IMR-90 (cell line): ENCODE measurements around the gene LCTL. TPM values are rescaled to one million over a fixed set of nuclear protein-coding genes. Genes with fewer than 3 reads are reported as not detected.

Experiments
- ATAC-seq: fragments of 200-7000 bp; cut with Tn5 transposase; 2 replicates; pipeline ENCODE4 v1.9.1; 2020; ENCODE audit warnings: low read depth, mild to moderate bottlenecking, moderate library complexity
- BruUV-seq: library from RNA; stranded (reverse); fragments of 400-500 nt; replicated peaks from 2 replicates; lab custom pipeline; 2021; lab: Mats Ljungman, UMichigan
- CTCF ChIA-PET: fragments of 300-600 bp; formaldehyde crosslinking; extraction: SDS; loops from one replicate; lab custom pipeline; 2021; ENCODE audit warnings: antibody characterized with exemption; lab: Yijun Ruan, JAX
- POLR2A ChIA-PET: fragments of 300-600 bp; sonication (Branson Sonifier 250); formaldehyde crosslinking; loops from one replicate; lab custom pipeline; 2022; ENCODE audit warnings: antibody characterized with exemption; ENCODE audit not compliant: unreplicated experiment; lab: Charles Lee
- DNase-seq: peaks from one replicate; pipeline ENCODE4 v3.0.0; 2013
- H2AFZ ChIP-seq: replicated peaks from 2 replicates; pipeline ENCODE3; 2013; ENCODE audit warnings: low read length, mild to moderate bottlenecking; ENCODE audit not compliant: poor library complexity
- H2AK5ac ChIP-seq: 2 replicates; pipeline ENCODE4 v1.6.1; 2013; ENCODE audit warnings: low read depth, low read length, inconsistent platforms
- H2AK9ac ChIP-seq: replicated peaks from 2 replicates; pipeline ENCODE3; 2013; ENCODE audit warnings: mild to moderate bottlenecking, low read depth, low read length, moderate library complexity; ENCODE audit not compliant: poor library complexity
- H2BK120ac ChIP-seq: 2 replicates; pipeline ENCODE4 v1.6.1; 2013; ENCODE audit warnings: low read depth, low read length, inconsistent platforms
- H2BK15ac ChIP-seq: 3 replicates; pipeline ENCODE4 v1.6.1; 2013; ENCODE audit warnings: low read depth, low read length, inconsistent platforms
- H2BK20ac ChIP-seq: 2 replicates; pipeline ENCODE4 v1.6.1; 2013; ENCODE audit warnings: low read depth, mild to moderate bottlenecking, inconsistent platforms, low read length, moderate library complexity
- H2BK5ac ChIP-seq: 2 replicates; pipeline ENCODE4 v1.6.1; 2013; ENCODE audit warnings: mild to moderate bottlenecking, low read depth, low read length, inconsistent platforms; ENCODE audit not compliant: poor library complexity, severe bottlenecking
- H3K14ac ChIP-seq: replicated peaks from 2 replicates; pipeline ENCODE4 v1.6.1; 2013; ENCODE audit warnings: low read depth, low read length, inconsistent platforms
- H3K18ac ChIP-seq: 2 replicates; pipeline ENCODE4 v1.6.1; 2013; ENCODE audit warnings: low read depth, low read length, control low read depth
- H3K23ac ChIP-seq: 2 replicates; pipeline ENCODE4 v1.6.1; 2013; ENCODE audit warnings: low read depth, low read length, inconsistent platforms
- H3K27ac ChIP-seq: 2 replicates; pipeline ENCODE4 v1.5.1; 2013; ENCODE audit warnings: mild to moderate bottlenecking, control low read depth, low read length; ENCODE audit not compliant: insufficient read depth
- H3K27me3 ChIP-seq: 2 replicates; pipeline ENCODE4 v1.6.1; 2013; ENCODE audit warnings: low read length; ENCODE audit not compliant: control insufficient read depth, insufficient read depth
- H3K36me3 ChIP-seq: 2 replicates; pipeline ENCODE4 v1.6.1; 2013; ENCODE audit warnings: low read length, mixed read lengths; ENCODE audit not compliant: control insufficient read depth, insufficient read depth
- H3K4ac ChIP-seq: 2 replicates; pipeline ENCODE4 v1.6.1; 2013; ENCODE audit warnings: low read depth, low read length, inconsistent platforms
- H3K4me1 ChIP-seq: 2 replicates; pipeline ENCODE4 v1.6.1; 2013; ENCODE audit warnings: low read length, mixed read lengths; ENCODE audit not compliant: control insufficient read depth, insufficient read depth
- H3K4me2 ChIP-seq: 2 replicates; pipeline ENCODE4 v1.6.1; 2013; ENCODE audit warnings: low read depth, mild to moderate bottlenecking, control low read depth, low read length, moderate library complexity
- H3K4me3 ChIP-seq: 2 replicates; pipeline ENCODE4 v1.5.1; 2013; ENCODE audit warnings: low read depth, mild to moderate bottlenecking, control low read depth, low read length, moderate library complexity; ENCODE audit not compliant: insufficient read depth
- H3K56ac ChIP-seq: 2 replicates; pipeline ENCODE4 v1.6.1; 2013; ENCODE audit warnings: low read length, inconsistent platforms; ENCODE audit not compliant: insufficient read depth; ENCODE audit errors: extremely low read depth
- H3K79me1 ChIP-seq, 2 experiments: 2 replicates each; pipeline ENCODE4 v1.6.1; 2013; ENCODE audit warnings: low read length in 2 of 2, inconsistent platforms in 1 of 2, low read depth in 1 of 2
- H3K9ac ChIP-seq: 2 replicates; pipeline ENCODE4 v1.6.1; 2013; ENCODE audit warnings: low read depth, low read length, control low read depth
- H3K9me1 ChIP-seq: 2 replicates; pipeline ENCODE4 v1.6.1; 2013; ENCODE audit warnings: low read length, inconsistent platforms; ENCODE audit not compliant: insufficient read depth
- H3K9me3 ChIP-seq: 2 replicates; pipeline ENCODE4 v1.6.1; 2013; ENCODE audit warnings: low read length; ENCODE audit not compliant: control insufficient read depth, insufficient read depth
- H4K20me1 ChIP-seq: 2 replicates; pipeline ENCODE4 v1.6.1; 2013; ENCODE audit warnings: low read length, inconsistent platforms; ENCODE audit not compliant: insufficient read depth
- H4K5ac ChIP-seq: 2 replicates; pipeline ENCODE4 v1.6.1; 2013; ENCODE audit warnings: mild to moderate bottlenecking, low read depth, low read length, control low read depth
- H4K8ac ChIP-seq, 2 experiments: 2 replicates each; pipeline ENCODE4 v1.6.1; 2013; ENCODE audit warnings: low read depth in 2 of 2, low read length in 2 of 2, control low read depth in 1 of 2, inconsistent platforms in 1 of 2
- H4K91ac ChIP-seq: 2 replicates; pipeline ENCODE4 v1.6.1; 2013; ENCODE audit warnings: low read depth, low read length, inconsistent platforms; ENCODE audit not compliant: insufficient read depth
- BHLHE40 ChIP-seq: fragments of 150-350 bp; IDR thresholded peaks from 2 replicates; pipeline ENCODE4 v1.6.1; 2016; ENCODE audit warnings: mild to moderate bottlenecking, low read depth, low read length
- CEBPB ChIP-seq: IDR thresholded peaks from 2 replicates; pipeline ENCODE4 v1.6.1; 2012; ENCODE audit warnings: low read depth, low read length, improper control_type of control experiment
- CHD1 ChIP-seq: IDR thresholded peaks from 2 replicates; pipeline ENCODE4 v1.6.1; 2012; ENCODE audit warnings: low read depth, low read length, improper control_type of control experiment
- FOS ChIP-seq: fragments of 150-350 bp; IDR thresholded peaks from 2 replicates; pipeline ENCODE4 v1.6.1; 2016; ENCODE audit warnings: low read depth, low read length
- MAFK ChIP-seq: IDR thresholded peaks from 2 replicates; pipeline ENCODE4 v1.6.1; 2012; ENCODE audit warnings: low read depth, low read length, improper control_type of control experiment
- MAZ ChIP-seq: IDR thresholded peaks from 2 replicates; pipeline ENCODE4 v1.6.1; 2012; ENCODE audit warnings: low read depth, mild to moderate bottlenecking, low read length, improper control_type of control experiment, moderate library complexity, borderline replicate concordance
- MXI1 ChIP-seq: IDR thresholded peaks from 2 replicates; pipeline ENCODE4 v1.6.1; 2012; ENCODE audit warnings: low read depth, mild to moderate bottlenecking, low read length, moderate library complexity, borderline replicate concordance
- NFE2L2 ChIP-seq: fragments of 150-350 bp; IDR thresholded peaks from 2 replicates; pipeline ENCODE4 v1.6.1; 2016; ENCODE audit warnings: low read depth, mild to moderate bottlenecking, low read length
- POLR2A ChIP-seq: IDR thresholded peaks from 2 replicates; pipeline ENCODE4 v1.6.1; 2012; ENCODE audit warnings: mild to moderate bottlenecking, low read depth, low read length
- RAD21 ChIP-seq: IDR thresholded peaks from 2 replicates; pipeline ENCODE4 v1.6.1; 2012; ENCODE audit warnings: low read length, improper control_type of control experiment
- RCOR1 ChIP-seq: IDR thresholded peaks from 2 replicates; pipeline ENCODE4 v1.6.1; 2012; ENCODE audit warnings: mild to moderate bottlenecking, low read length, improper control_type of control experiment; ENCODE audit not compliant: insufficient replicate concordance
- RFX5 ChIP-seq: IDR thresholded peaks from 2 replicates; pipeline ENCODE4 v1.8.0; 2012; ENCODE audit warnings: low read depth, mild to moderate bottlenecking, low read length, moderate library complexity
- SMC3 ChIP-seq: fragments of 150-350 bp; IDR thresholded peaks from 2 replicates; pipeline ENCODE4 v1.6.1; 2016; ENCODE audit warnings: low read depth, mild to moderate bottlenecking, antibody characterized with exemption, low read length, moderate library complexity
- WGBS, 2 experiments: methylation state at CpG; one replicate each; pipeline versions ENCODE4 v1.1.5 to v1.1.7; 2013; ENCODE audit warnings: missing lambda C conversion rate in 2 of 2; ENCODE audit not compliant: insufficient read length in 1 of 2; ENCODE audit errors: extremely low coverage in 2 of 2; 5-methylcytosine and 5-hydroxymethylcytosine counted together
- dilution Hi-C: fragments of 300-500 bp; cut with HindIII; formaldehyde crosslinking; loops from one replicate; pipeline ENCODE4 v1.14.3; 2018; ENCODE audit warnings: low sequenced_read_pairs; ENCODE audit not compliant: unreplicated experiment
- in situ Hi-C: fragments of 300-500 bp; cut with MboI; formaldehyde crosslinking; loops from 3 replicates; pipeline ENCODE4 v1.14.3; 2019; ENCODE audit warnings: low sequenced_read_pairs, inconsistent platforms, mixed read lengths
- intact Hi-C: fragments of 100-400 bp; cut with micrococcal nuclease; formaldehyde crosslinking; loops from 2 replicates; pipeline ENCODE4 v1.10.0; 2022
- polyA plus RNA-seq, 3 experiments: library from polyadenylated mRNA; depleted of rRNA; stranded (reverse); fragments of >200 nt; gene quantifications; 2 replicates each; pipeline ENCODE4 v1.2.3, GENCODE V29; 2012; ENCODE audit warnings: low replicate concordance in 1 of 3
- total RNA-seq: library from RNA; depleted of rRNA; stranded (reverse); fragments of >200 nt; gene quantifications from 2 replicates; pipeline ENCODE4 v1.2.3, GENCODE V29; 2012
- TF ChIP-seq, protein P1 (sequence below): fragments of 150-350 bp; IDR thresholded peaks from 2 replicates; pipeline ENCODE4 v1.6.1; 2016; ENCODE audit warnings: low read depth, mild to moderate bottlenecking, low read length, moderate library complexity, borderline replicate concordance
- TF ChIP-seq, protein P2 (sequence below): conservative IDR thresholded peaks from 2 replicates; pipeline ENCODE4 v1.5.1; 2012; ENCODE audit warnings: mild to moderate bottlenecking, low read depth, low read length, improper control_type of control experiment
- TF ChIP-seq, protein P3 (sequence below): fragments of 150-350 bp; IDR thresholded peaks from 2 replicates; pipeline ENCODE4 v1.6.1; 2017; ENCODE audit warnings: mild to moderate bottlenecking, antibody characterized with exemption, low read length, low read depth

Gene LCTL
- total and polyA plus RNA-seq, 2 of the 4 experiments (the other 2 are of a cell fraction): 10.3 to 10.4 TPM

DNA sequence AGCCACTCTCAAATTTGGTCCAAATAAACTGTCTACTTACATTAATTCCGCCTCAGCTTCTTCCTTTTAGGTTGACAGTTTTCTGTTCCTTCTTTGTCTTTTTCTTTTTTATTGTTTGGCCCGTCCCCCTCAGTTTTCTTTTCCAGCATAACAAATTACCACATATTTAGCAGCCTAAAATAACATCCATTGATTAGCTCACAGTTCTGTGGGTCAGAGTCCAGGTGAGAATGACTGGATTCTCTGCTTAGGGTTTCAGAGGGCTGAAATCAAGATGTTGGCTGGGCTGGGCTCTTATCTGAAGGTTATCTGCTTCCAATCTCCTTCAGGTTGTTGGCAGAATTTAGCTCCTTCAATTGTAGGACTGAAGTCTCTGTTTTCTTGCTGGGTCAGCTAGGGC lies 24.6 kb upstream of the LCTL start:
- H4K91ac ChIP-seq: no peak overlapping the region
- H3K4me2 ChIP-seq: no peak overlapping the region
- H3K56ac ChIP-seq: no peak overlapping the region
- H2BK5ac ChIP-seq: no peak overlapping the region
- intact Hi-C loops: no loop called here
- H4K20me1 ChIP-seq: no peaks in the 10 kb centered on the region
- no peak overlapping the region for H4K8ac ChIP-seq
- H3K4ac ChIP-seq: no peak overlapping the region
- H3K14ac ChIP-seq: no peak overlapping the region
- H3K27ac ChIP-seq: no peak overlapping the region
- dilution Hi-C loops: no loop called here
- no peaks in the 10 kb centered on the region for H3K9me3 ChIP-seq
- no peaks in the 10 kb centered on the region for H3K79me1 ChIP-seq
- H3K27me3 ChIP-seq: peaks cover 32% of the 10 kb centered on the region
- H3K4me1 ChIP-seq: no peaks in the 10 kb centered on the region
- H3K23ac ChIP-seq: no peak overlapping the region
- H2BK120ac ChIP-seq: no peak overlapping the region
- H4K5ac ChIP-seq: no peak overlapping the region
- no peaks in the 10 kb centered on the region for H3K36me3 ChIP-seq
- H3K9me1 ChIP-seq: no peaks in the 10 kb centered on the region
- H3K18ac ChIP-seq: no peak overlapping the region
- H2BK20ac ChIP-seq: no peak overlapping the region
- H2AFZ ChIP-seq: no peak overlapping the region
- no TSS peak for BruUV-seq
- in situ Hi-C loops: no loop called here
- DNase-seq (no peak), ATAC-seq (no peak)
- H2AK9ac ChIP-seq: no peak overlapping the region
- WGBS, 2 experiments: no CpG with 5 or more reads among the region's 2 CpGs
- H3K9ac ChIP-seq: no peak overlapping the region
- no peak overlapping the region for H3K4me3 ChIP-seq
- no peak overlapping the region for H2BK15ac ChIP-seq
- POLR2A ChIA-PET: no interaction called here
- TF ChIP-seq CEBPB (no peak), MXI1 (no peak), RAD21 (no peak), CHD1 (no peak), BHLHE40 (no peak), POLR2A (no peak), MAZ (no peak), NFE2L2 (no peak), SMC3 (no peak), RFX5 (no peak), RCOR1 (no peak), FOS (no peak), MAFK (no peak)
- TF ChIP-seq, protein P1, sequence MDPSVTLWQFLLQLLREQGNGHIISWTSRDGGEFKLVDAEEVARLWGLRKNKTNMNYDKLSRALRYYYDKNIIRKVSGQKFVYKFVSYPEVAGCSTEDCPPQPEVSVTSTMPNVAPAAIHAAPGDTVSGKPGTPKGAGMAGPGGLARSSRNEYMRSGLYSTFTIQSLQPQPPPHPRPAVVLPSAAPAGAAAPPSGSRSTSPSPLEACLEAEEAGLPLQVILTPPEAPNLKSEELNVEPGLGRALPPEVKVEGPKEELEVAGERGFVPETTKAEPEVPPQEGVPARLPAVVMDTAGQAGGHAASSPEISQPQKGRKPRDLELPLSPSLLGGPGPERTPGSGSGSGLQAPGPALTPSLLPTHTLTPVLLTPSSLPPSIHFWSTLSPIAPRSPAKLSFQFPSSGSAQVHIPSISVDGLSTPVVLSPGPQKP: no peak
- TF ChIP-seq, protein P2, sequence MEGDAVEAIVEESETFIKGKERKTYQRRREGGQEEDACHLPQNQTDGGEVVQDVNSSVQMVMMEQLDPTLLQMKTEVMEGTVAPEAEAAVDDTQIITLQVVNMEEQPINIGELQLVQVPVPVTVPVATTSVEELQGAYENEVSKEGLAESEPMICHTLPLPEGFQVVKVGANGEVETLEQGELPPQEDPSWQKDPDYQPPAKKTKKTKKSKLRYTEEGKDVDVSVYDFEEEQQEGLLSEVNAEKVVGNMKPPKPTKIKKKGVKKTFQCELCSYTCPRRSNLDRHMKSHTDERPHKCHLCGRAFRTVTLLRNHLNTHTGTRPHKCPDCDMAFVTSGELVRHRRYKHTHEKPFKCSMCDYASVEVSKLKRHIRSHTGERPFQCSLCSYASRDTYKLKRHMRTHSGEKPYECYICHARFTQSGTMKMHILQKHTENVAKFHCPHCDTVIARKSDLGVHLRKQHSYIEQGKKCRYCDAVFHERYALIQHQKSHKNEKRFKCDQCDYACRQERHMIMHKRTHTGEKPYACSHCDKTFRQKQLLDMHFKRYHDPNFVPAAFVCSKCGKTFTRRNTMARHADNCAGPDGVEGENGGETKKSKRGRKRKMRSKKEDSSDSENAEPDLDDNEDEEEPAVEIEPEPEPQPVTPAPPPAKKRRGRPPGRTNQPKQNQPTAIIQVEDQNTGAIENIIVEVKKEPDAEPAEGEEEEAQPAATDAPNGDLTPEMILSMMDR: no peak
- TF ChIP-seq, protein P3, sequence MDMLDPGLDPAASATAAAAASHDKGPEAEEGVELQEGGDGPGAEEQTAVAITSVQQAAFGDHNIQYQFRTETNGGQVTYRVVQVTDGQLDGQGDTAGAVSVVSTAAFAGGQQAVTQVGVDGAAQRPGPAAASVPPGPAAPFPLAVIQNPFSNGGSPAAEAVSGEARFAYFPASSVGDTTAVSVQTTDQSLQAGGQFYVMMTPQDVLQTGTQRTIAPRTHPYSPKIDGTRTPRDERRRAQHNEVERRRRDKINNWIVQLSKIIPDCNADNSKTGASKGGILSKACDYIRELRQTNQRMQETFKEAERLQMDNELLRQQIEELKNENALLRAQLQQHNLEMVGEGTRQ: no peak
- H2AK5ac ChIP-seq: no peak overlapping the region
- CTCF ChIA-PET: no interaction called here
